Liver (tissue), 9 donors: ENCODE results near the gene DDB1. TPM values are rescaled to one million over a fixed set of nuclear protein-coding genes. Genes with fewer than 3 reads are reported as not detected.

Source experiments
- DNase-seq: peaks from one replicate; pipeline ENCODE4 v3.0.0-alpha.2; 2017; ENCODE audit warnings: low spot score
- H3K27ac ChIP-seq, 2 donors: one replicate each; pipeline ENCODE4 v1.7.0; 2013; ENCODE audit warnings: inconsistent platforms in 2 of 2, low read length in 2 of 2, control low read depth in 1 of 2, low read depth in 1 of 2, mild to moderate bottlenecking in 1 of 2
- H3K27me3 ChIP-seq, 4 donors: one replicate each; pipeline versions ENCODE4 v1.6.1 to v1.7.0; 2013; ENCODE audit warnings: low read length in 3 of 4, inconsistent platforms in 1 of 4, mild to moderate bottlenecking in 1 of 4, moderate library complexity in 1 of 4; ENCODE audit not compliant: control insufficient read depth in 4 of 4, insufficient read depth in 4 of 4
- H3K36me3 ChIP-seq, 4 donors: one replicate each; pipeline versions ENCODE4 v1.6.1 to v1.7.0; 2013; ENCODE audit warnings: low read length in 3 of 4, mild to moderate bottlenecking in 3 of 4, low read depth in 1 of 4, moderate library complexity in 1 of 4; ENCODE audit not compliant: control insufficient read depth in 4 of 4, insufficient read depth in 3 of 4
- H3K4me1 ChIP-seq, 4 donors: one replicate each; pipeline versions ENCODE4 v1.6.1 to v1.7.0; 2013; ENCODE audit warnings: low read length in 3 of 4, mild to moderate bottlenecking in 3 of 4, moderate library complexity in 1 of 4; ENCODE audit not compliant: control insufficient read depth in 4 of 4, insufficient read depth in 4 of 4
- H3K4me3 ChIP-seq, 3 donors: one replicate each; pipeline versions ENCODE4 v1.6.1 to v1.7.0; 2013; ENCODE audit warnings: low read length in 3 of 3, control low read depth in 1 of 3, low read depth in 1 of 3, mild to moderate bottlenecking in 1 of 3
- H3K9ac ChIP-seq, 2 donors: one replicate each; pipeline ENCODE4 v1.7.0; 2013; ENCODE audit warnings: low read length in 2 of 2, mild to moderate bottlenecking in 2 of 2, moderate library complexity in 2 of 2, control low read depth in 1 of 2, low read depth in 1 of 2
- H3K9me3 ChIP-seq, 4 donors: one replicate each; pipeline versions ENCODE4 v1.6.1 to v1.7.0; 2013; ENCODE audit warnings: low read length in 3 of 4; ENCODE audit not compliant: control insufficient read depth in 4 of 4
- ATF3 ChIP-seq: IDR thresholded peaks from 2 replicates; pipeline ENCODE4 v1.6.1; 2016; ENCODE audit warnings: antibody characterized with exemption
- CTCF ChIP-seq: fragments of 150-350 bp; IDR thresholded peaks from 2 replicates; pipeline ENCODE4 v1.5.1; 2017; ENCODE audit warnings: improper control_type of control experiment, low read depth, low read length; ENCODE audit not compliant: missing input control
- EGR1 ChIP-seq, 2 donors: IDR thresholded peaks; 2 replicates each; pipeline ENCODE4 v1.6.1; 2016 to 2018; ENCODE audit warnings: antibody characterized with exemption in 2 of 2, low read depth in 2 of 2
- FOXA1 ChIP-seq: IDR thresholded peaks from 2 replicates; pipeline ENCODE4 v1.6.1; 2016; ENCODE audit warnings: antibody characterized with exemption
- FOXA2 ChIP-seq: IDR thresholded peaks from 2 replicates; pipeline ENCODE4 v1.6.1; 2016; ENCODE audit warnings: antibody characterized with exemption
- GABPA ChIP-seq, 2 donors: IDR thresholded peaks in 1 of 2; conservative IDR thresholded peaks in 1 of 2; 2 replicates each; pipeline ENCODE4 v1.6.1; 2016; ENCODE audit warnings: antibody characterized with exemption in 2 of 2, mild to moderate bottlenecking in 1 of 2, moderate library complexity in 1 of 2
- HNF4A ChIP-seq, 2 donors: conservative IDR thresholded peaks; 2 replicates each; pipeline ENCODE4 v1.6.1; 2016; ENCODE audit warnings: antibody characterized with exemption in 2 of 2, mild to moderate bottlenecking in 2 of 2
- HNF4G ChIP-seq: IDR thresholded peaks from 2 replicates; pipeline ENCODE4 v1.6.1; 2016; ENCODE audit warnings: antibody characterized with exemption
- JUND ChIP-seq, 2 donors: IDR thresholded peaks; 2 replicates each; pipeline ENCODE4 v1.6.1; 2016; ENCODE audit warnings: antibody characterized with exemption in 2 of 2
- MAX ChIP-seq: IDR thresholded peaks from 2 replicates; pipeline ENCODE4 v1.6.1; 2016; ENCODE audit warnings: antibody characterized with exemption
- NR2F2 ChIP-seq: IDR thresholded peaks from 2 replicates; pipeline ENCODE4 v1.6.1; 2016; ENCODE audit warnings: antibody characterized with exemption
- RAD21 ChIP-seq, 2 donors: IDR thresholded peaks; 2 replicates each; pipeline ENCODE4 v1.6.1; 2016; ENCODE audit warnings: antibody characterized with exemption in 2 of 2, mild to moderate bottlenecking in 2 of 2
- REST ChIP-seq: IDR thresholded peaks from 2 replicates; pipeline ENCODE4 v1.6.1; 2016; ENCODE audit warnings: antibody characterized with exemption, mild to moderate bottlenecking
- RXRA ChIP-seq, 2 donors: IDR thresholded peaks; 2 replicates each; pipeline ENCODE4 v1.6.1; 2017 to 2018; ENCODE audit warnings: antibody characterized with exemption in 2 of 2, mild to moderate bottlenecking in 1 of 2
- SP1 ChIP-seq: IDR thresholded peaks from 2 replicates; pipeline ENCODE4 v1.6.1; 2018; ENCODE audit warnings: antibody characterized with exemption, mild to moderate bottlenecking
- TAF1 ChIP-seq: conservative IDR thresholded peaks from 2 replicates; pipeline ENCODE4 v1.6.1; 2016; ENCODE audit warnings: antibody characterized with exemption, mild to moderate bottlenecking
- YY1 ChIP-seq: IDR thresholded peaks from 2 replicates; pipeline ENCODE4 v1.6.1; 2016; ENCODE audit warnings: antibody characterized with exemption, mild to moderate bottlenecking
- ZBTB33 ChIP-seq: IDR thresholded peaks from 2 replicates; pipeline ENCODE4 v1.6.1; 2016; ENCODE audit warnings: antibody characterized with exemption
- WGBS: extraction: QIAGEN DNeasy Blood & Tissue Kit; methylation state at CpG from one replicate; pipeline ENCODE4 v1.1.7; 2013; 5-methylcytosine and 5-hydroxymethylcytosine counted together
- polyA plus RNA-seq, 2 donors: library from polyadenylated mRNA; stranded (reverse) in 1 of 2; unstranded in 1 of 2; fragments of 200-250 nt in 1 of 2; fragments of >200 nt in 1 of 2; fragmentation: Nextera tagmentation in 1 of 2; extraction: Ambion mirVana in 1 of 2; gene quantifications; one replicate each; pipeline versions ENCODE4 v1.2.1 to v1.2.3, GENCODE V29; 2013 to 2015
- total RNA-seq, 2 donors: library from RNA; depleted of rRNA; stranded (reverse); fragments of >200 nt; gene quantifications; one replicate each; pipeline ENCODE4 v1.2.3, GENCODE V29; 2014
- donor health status: healthy.
- donor health status: healthy.
- donor health status: healthy.
- donor health status: healthy.
- donor health status: healthy.

Gene DDB1
- total and polyA plus RNA-seq, 4 donors = 37.5 to 146 (median 88.9) TPM

- Histone ChIP-seq H3K9me3 (no peaks in the 10 kb centered on the region), H3K9ac (no peak overlapping the region), H3K27ac (no peak overlapping the region), H3K4me3 (no peak overlapping the region), H3K4me1 (peaks cover 0 to 11% (median 6%) of the 10 kb centered on the region in 4 donors), H3K36me3 (peaks cover 6 to 28% (median 9%) of the 10 kb centered on the region in 4 donors), H3K27me3 (no peaks in the 10 kb centered on the region)
- TF ChIP-seq FOXA1 (no peak), NR2F2 (no peak), SP1 (no peak), CTCF (no peak), EGR1 (IDR thresholded peaks at IDR 0.05; ENCODE audit: low read depth in 2 of 2) (no peak), REST (no peak), JUND (IDR thresholded peaks at IDR 0.05) (no peak), ATF3 (no peak), RAD21 (IDR thresholded peaks at IDR 0.05) (no peak), ZBTB33 (no peak), RXRA (IDR thresholded peaks at IDR 0.05) (no peak), FOXA2 (no peak), MAX (no peak), GABPA (IDR thresholded peaks at IDR 0.05 in 1 of 2, conservative IDR thresholded peaks at IDR 0.05 in 1 of 2) (no peak), HNF4A (conservative IDR thresholded peaks at IDR 0.05) (no peak), TAF1 (no peak), YY1 (no peak), HNF4G (no peak)
- 100% methylated on average over 1 of the region's 1 CpG for WGBS
- no peak for DNase-seq
Observed at GRCh38 chr11:61350336-61350735, 17.4 kb upstream of the DDB1 start.
